ENCODE results near the gene ARL8A. TPM values are rescaled to one million over a fixed set of nuclear protein-coding genes. Genes with fewer than 3 reads are reported as not detected.

ARL8A gene
- total RNA-seq, 1 experiment from 2014 or later, result 45.6 TPM

GRCh38 chr1:202168861-202169260, 24.3 kb upstream of the ARL8A start:
- Histone ChIP-seq H3K4me3 (replicated peaks in 1 of 2; ENCODE audit: low read depth in 1 of 2, low read length in 2 of 2) (no peak overlapping the region), H3K4me1 (ENCODE audit: control insufficient read depth in 1 of 2, insufficient read depth in 2 of 2, low read length in 2 of 2) (no peaks in the 10 kb centered on the region), H3K9me3 (ENCODE audit: control insufficient read depth in 1 of 2, insufficient read depth in 1 of 2, low read depth in 1 of 2, low read length in 2 of 2) (no peaks in the 10 kb centered on the region), H3K79me2 (ENCODE audit: insufficient read depth, low read length) (no peaks in the 10 kb centered on the region), H3K36me3 (ENCODE audit: control insufficient read depth in 1 of 2, insufficient read depth in 2 of 2, low read length in 2 of 2) (no peaks in the 10 kb centered on the region), H2AFZ (ENCODE audit: low read depth, low read length, poor library complexity, severe bottlenecking) (no peak overlapping the region), H4K20me1 (ENCODE audit: insufficient read depth) (no peaks in the 10 kb centered on the region), H3K27ac (ENCODE audit: low read depth, low read length) (no peak overlapping the region), H3K9me2 (ENCODE audit: insufficient read depth) (no peaks in the 10 kb centered on the region), H3K4me2 (ENCODE audit: low read length) (no peak overlapping the region), H3K9ac (ENCODE audit: low read length) (no peak overlapping the region), H3K27me3 (ENCODE audit: insufficient read depth, low read length) (no peaks in the 10 kb centered on the region)
- no peak for TF ChIP-seq POLR2A (IDR thresholded peaks at IDR 0.05; ENCODE audit: borderline replicate concordance, extremely low read depth, insufficient read depth, insufficient read length)
- TF ChIP-seq, protein P1, sequence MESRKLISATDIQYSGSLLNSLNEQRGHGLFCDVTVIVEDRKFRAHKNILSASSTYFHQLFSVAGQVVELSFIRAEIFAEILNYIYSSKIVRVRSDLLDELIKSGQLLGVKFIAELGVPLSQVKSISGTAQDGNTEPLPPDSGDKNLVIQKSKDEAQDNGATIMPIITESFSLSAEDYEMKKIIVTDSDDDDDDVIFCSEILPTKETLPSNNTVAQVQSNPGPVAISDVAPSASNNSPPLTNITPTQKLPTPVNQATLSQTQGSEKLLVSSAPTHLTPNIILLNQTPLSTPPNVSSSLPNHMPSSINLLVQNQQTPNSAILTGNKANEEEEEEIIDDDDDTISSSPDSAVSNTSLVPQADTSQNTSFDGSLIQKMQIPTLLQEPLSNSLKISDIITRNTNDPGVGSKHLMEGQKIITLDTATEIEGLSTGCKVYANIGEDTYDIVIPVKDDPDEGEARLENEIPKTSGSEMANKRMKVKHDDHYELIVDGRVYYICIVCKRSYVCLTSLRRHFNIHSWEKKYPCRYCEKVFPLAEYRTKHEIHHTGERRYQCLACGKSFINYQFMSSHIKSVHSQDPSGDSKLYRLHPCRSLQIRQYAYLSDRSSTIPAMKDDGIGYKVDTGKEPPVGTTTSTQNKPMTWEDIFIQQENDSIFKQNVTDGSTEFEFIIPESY (IDR thresholded peaks at IDR 0.05; ENCODE audit: extremely low read depth, insufficient replicate concordance, low read length), result no peak
- TF ChIP-seq CTCF (IDR thresholded peaks at IDR 0.05 in 2 of 3, conservative IDR thresholded peaks at IDR 0.05 in 1 of 3; ENCODE audit: borderline replicate concordance in 1 of 3, insufficient read depth in 1 of 3, low read depth in 2 of 3, low read length in 2 of 3), result no peak
- TF ChIP-seq, protein P2, sequence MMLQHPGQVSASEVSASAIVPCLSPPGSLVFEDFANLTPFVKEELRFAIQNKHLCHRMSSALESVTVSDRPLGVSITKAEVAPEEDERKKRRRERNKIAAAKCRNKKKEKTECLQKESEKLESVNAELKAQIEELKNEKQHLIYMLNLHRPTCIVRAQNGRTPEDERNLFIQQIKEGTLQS (IDR thresholded peaks at IDR 0.05), result no peak
- intact Hi-C loops (cut with micrococcal nuclease), result no loop called here
- RAD21 ChIA-PET (ENCODE audit: low non-redundant PET in 1 of 2, low total read pairs in 2 of 2, uncharacterized antibody in 2 of 2, unreplicated experiment in 2 of 2), result no interaction called here
- BruUV-seq (replicated peaks), result no TSS peak
- POLR2A ChIA-PET, result no interaction called here
- ATAC-seq (no peak), DNase-seq (ENCODE audit: low read depth, low spot score) (no peak)
- CTCF ChIA-PET, result no interaction called here
